AML-193 (cell line): ENCODE data around the gene SERPINC1.
"Not testable (repeated sequence)": the region's sequence is repeated elsewhere in the genome, so short reads cannot be mapped to it uniquely, and the experiment has no call there.

Source experiments
- DNase-seq, 2 experiments: peaks; one replicate each; lab custom pipeline; 2025; lab: John Stamatoyannopoulos, UW

The SERPINC1 gene

GRCh38 chr1:173862769-173863223 lies 54.3 kb downstream of the SERPINC1 start:
- DNase-seq: no peak

- DNase-seq: not testable (repeated sequence)
These were observed 54.9 kb downstream of the SERPINC1 start for GRCh38 chr1:173862146-173862768.

- no peak for DNase-seq
These were observed 55.4 kb downstream of the SERPINC1 start for GRCh38 chr1:173861731-173862145.

GRCh38 chr1:173860065-173860464 lies 57.1 kb downstream of the SERPINC1 start:
- no peak for DNase-seq

- DNase-seq: not testable (repeated sequence)
These were observed 57.6 kb downstream of the SERPINC1 start for GRCh38 chr1:173859547-173859946.

- no peak for DNase-seq
These were observed 59.7 kb downstream of the SERPINC1 start for GRCh38 chr1:173857363-173857917.

GRCh38 chr1:173856903-173857302 lies 60.2 kb downstream of the SERPINC1 start:
- no peak for DNase-seq

- no peak for DNase-seq
These were observed 61.1 kb downstream of the SERPINC1 start for GRCh38 chr1:173856014-173856413.
